HG02763 (cell line): ENCODE measurements around the gene EPS8.
A peak's percentile ranks its signal among the peaks of the same experiment; 100 is the strongest.
"Not testable (repeated sequence)": the region's sequence is repeated elsewhere in the genome, so short reads cannot be mapped to it uniquely, and the experiment has no call there.

Source experiments
- ATAC-seq: cut with Tn5 transposase; IDR thresholded peaks from one replicate; pipeline ENCODE4 v1.9.1; 2021; ENCODE audit warnings: mild to moderate bottlenecking, moderate library complexity; ENCODE audit not compliant: unreplicated experiment

Gene EPS8

GRCh38 chr12:15662303-15662980 is 126.7 kb downstream of the EPS8 start:
- ATAC-seq = no peak

DNA sequence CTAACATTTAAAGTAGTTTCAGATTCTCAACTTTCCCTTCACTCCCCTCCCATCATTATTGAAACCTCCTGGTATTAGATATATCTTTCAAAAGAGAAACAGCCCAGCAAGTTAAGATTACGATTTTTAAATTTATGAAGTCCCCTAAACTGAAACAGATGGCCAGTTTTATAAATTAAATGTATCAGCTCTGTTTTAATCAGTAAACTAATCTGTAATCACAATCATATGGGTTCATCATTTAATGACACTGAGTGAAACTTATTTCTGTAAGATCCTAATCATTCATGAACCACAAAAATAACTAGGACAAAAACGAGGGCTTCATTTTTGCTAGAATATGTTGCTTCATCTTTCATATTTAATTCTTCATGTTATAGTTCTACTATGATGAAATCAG is 137.8 kb downstream of the EPS8 start:
- no peak for ATAC-seq

GRCh38 chr12:15650399-15651128 is 138.6 kb downstream of the EPS8 start:
- ATAC-seq = no peak

DNA sequence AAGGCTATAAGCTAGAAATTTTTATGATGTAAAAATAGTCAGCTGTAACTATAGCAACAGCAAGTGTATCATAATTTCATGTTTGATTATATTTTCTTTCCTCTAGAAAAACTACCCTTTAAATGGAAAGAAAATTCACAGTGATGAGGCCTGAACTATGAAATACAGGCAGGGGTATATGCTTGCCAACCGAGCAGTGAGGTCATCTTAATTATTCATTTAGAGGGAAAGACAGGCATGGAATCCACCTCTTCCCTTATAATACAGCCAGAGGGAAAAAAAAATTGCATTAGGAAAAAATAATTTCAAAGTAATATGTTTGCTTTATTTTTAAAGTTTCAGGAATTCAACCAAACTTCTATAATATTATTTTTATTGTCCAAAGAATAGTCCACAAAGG is 139.8 kb downstream of the EPS8 start:
- ATAC-seq = no peak

- ATAC-seq = no peak
These were observed 140.6 kb downstream of the EPS8 start for GRCh38 chr12:15648558-15648957.

DNA sequence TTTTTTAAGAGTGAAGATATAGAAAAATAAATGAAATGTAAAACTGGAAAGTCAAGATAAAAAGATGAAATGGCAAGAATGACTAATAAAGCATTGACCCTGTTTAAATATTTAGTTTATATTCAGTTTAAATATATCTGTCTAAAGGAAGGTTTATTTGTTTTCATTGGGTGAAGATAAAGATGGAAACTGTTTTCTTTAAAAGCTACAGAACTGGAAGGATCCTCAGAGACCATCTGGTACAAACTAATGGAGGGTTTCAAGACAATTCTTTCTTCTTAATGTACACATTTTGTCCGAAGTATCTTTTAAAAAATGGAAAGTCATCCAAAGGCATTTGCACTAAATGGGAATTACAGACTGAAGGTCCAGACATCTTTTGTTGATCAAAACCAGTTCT is 142.6 kb downstream of the EPS8 start:
- no peak for ATAC-seq

- no peak for ATAC-seq
These were observed 144.5 kb downstream of the EPS8 start for GRCh38 chr12:15644700-15645099.

GRCh38 chr12:15638231-15638630 is 151.0 kb downstream of the EPS8 start:
- no peak for ATAC-seq

DNA sequence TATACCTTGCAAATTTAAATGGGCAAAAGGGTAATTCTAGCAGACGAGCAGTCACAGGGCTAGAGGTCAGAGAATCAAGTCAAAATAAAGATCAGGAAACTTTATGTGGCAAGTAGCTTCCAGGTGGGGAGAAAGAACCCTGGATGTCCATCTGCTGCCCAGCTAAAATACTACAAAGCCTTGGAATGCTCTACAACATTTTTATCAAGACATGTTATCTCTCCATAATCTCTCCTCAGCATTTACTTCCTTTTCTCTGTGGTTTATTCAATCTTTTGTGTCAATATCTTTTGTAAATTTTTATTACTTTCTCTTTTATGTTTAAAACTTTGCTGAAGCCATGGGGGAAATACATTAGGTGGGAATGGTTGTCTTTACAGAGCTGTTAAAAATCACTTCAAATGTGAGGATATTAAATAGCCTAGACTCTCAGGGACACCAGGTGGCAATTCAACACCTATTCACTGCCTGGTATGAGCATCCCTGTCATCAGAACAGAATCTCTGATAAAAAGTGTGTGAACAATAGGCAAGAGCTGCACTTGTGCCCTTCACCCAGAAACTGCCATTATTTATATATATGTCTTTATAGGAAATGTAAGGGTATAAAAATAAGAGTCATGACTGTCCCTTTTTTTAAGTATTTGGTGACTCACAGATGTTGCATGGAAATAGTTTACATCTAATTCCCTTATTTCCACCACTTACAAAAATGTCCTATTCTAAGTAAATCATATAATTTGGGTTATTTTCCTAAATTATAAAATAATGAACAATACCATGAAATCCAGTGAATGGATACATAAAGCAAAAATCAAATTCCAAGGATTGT is 152.9 kb downstream of the EPS8 start:
- ATAC-seq = no peak

DNA sequence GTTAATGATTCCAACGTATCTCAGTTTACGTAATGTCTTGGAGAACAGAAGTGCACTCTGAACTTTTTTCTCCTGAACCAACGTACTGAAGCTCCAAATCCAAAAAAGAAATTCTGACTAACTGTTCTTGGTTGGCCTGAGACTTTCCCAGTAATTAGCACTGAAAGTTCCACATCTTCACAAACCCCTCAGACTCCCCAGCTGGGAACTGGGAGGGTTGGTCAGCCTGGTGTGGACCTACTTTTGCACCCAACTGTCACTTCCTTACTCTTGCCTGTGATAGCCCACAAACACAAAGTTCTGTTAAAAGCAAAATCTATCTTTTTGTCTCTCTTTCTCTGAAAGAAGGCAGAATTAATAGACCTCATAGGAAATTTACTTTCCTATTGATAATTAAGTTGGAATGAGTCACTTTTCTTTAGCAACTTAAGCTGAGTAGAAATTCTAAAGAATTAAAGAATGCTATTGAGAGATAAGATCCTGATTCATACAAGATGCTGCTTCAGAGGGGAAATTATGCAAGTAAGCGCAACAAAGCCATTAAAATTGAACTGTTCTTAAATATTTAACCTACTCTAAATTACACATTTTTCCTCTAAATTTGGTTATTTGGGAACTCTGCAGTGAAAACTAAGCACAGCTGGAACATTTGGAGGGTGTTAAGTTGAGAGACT is 155.0 kb downstream of the EPS8 start:
- ATAC-seq = no peak

DNA sequence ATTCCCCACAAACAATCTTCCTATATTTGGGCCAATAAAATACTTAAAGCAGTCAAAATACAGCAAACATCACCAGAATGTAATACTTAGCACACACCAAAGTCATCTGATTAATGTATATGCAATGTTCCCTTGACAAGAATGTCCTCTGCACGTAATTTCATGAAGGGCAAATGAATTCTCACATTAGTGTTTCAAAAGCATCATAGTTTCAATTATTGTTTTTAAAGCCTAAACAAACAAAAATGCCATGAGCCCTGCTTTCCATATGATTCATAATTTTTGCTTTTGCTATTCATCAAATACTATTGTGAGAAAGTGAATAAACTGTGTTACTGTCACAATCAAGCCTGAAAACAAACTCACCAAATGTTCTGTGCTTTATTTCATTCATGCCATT is 156.0 kb downstream of the EPS8 start:
- ATAC-seq = no peak

DNA sequence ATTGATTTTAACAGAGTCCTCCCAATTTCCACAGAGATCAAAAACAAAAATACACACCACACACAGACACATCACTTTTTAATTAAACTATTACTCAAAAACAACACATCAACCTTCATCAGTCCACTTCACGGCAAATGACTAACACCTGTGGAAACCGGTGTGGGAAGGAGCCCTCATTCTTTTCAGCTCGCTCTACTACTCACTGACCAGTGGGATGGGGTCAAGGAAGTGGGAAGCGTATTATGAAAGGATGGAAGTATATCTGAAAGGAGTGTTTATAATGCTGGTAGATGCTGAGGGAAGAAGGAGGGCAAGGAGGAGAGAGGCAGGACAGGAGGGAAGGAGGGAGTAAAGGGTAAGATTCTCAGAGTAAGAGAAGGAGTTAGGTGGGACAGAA is 156.5 kb downstream of the EPS8 start:
- no peak for ATAC-seq

- ATAC-seq = no peak
These were observed 158.0 kb downstream of the EPS8 start for GRCh38 chr12:15631007-15631715.

- ATAC-seq = no peak
These were observed 159.4 kb downstream of the EPS8 start for GRCh38 chr12:15629761-15630160.

DNA sequence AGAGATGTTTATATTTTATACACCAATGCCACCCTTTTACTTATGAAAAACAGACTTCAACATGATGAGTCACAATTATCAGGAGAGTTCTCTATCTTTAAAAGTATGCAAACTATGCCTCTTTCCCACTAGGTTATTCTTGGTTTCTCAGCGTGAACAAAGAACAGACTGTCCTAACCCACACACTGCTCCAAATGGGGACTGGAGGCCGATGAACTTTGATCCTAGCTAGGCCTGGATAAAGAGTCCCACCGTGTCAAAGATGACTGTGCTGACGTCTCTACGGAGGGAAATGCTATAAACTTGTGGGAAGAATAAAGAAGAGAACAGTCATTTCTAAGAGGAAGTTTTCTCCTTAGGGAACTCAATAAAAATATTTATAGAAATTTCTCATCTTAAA is 160.1 kb downstream of the EPS8 start:
- ATAC-seq = peak; percentile 52

DNA sequence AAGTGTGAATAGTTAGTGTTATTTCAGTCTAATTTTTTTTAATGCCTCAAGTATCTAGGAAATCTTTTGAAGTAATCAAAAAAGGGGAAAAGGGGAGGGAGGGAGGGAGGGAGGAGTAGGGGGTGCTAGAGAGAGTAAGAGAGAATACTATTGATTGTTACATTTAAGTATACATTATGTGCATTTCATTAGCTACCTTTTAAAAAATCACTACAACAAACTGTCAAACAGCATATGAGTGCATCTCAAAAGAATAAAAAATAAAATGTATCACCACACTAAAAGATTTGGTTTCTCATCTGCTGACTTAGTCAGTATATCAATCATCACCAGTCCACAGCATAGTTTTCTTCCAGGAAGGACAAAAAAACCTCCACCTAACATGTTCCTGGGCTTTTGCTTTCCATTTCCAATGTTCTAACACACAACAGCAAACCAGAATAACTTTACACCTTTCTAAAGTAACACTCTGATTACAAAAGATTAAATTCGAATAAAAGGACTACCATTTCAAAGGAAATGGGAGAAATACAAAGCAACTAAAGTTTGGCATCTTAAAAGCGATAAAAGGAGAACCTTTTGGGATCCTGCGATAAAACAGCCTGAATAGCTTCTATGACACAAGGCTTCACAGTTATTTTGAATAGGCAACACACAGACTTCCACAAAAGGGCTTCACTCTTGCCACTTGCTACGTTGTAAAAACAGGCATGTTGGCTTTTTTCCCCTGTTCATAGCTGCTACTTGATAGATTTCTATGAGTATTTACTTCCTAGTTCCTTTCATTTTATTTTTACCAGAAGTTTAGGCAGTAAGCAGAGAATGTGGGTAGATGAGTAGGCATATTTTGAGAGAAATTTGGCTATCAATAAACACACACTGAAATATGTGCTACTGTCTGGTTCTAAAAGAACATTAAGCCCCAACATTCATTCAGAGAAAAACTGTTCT is 160.9 kb downstream of the EPS8 start:
- no peak for ATAC-seq

DNA sequence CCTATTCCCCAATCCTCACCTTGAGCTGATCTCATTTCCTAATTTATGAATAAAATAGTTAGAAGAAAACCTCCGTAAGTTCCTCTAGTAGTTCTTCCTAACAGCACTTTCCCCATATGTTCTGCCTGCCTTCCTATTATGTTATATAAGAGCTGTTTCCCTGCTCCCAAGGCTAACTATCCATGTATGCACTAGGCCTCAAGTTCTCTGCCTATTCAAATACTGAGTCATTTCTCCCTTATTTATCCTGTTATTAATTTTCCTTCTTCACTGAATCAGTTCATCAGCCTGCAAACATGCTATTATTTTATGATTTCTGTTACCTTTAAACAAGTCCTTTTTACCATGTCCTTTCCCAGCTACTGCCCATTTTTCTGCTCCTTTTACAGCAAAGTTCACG is 164.1 kb downstream of the EPS8 start:
- ATAC-seq = no peak

DNA sequence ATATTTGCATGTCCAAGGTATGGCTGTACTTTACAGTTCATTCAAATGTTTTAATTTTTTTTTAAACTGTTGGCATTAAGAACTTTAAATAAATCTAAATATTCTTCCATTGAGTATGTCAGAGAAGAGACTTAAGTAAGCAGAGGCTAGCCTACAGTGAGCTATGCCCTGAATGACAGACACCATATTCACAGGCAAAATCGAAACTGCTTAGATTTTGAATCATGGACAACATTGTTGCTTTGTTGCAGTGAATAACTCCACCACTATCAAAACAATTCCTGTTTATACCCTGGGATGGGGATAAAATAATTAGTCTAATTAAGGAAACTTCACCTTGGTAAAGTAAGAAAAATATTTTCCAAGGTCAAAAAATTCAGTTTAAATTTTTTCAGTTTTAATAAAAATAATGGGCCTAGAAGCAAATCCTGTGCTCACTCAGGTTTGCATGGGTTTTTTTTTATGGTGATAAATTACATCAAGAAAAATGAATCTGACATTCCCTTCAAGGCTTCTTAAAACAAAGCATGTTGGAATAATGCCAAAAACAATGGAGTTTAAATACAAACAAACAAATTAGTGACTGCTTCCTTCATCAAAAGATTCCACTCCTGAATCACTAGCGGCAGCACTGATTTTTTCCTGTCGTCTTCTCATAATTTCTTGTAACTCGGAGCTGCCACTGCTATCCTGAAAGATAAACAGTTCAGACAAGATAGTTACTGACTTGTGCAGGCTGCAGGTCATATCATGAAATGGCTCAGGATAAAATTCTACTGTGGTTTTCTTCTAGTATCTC is 168.2 kb downstream of the EPS8 start:
- no peak for ATAC-seq

GRCh38 chr12:15616495-15616894 is 172.7 kb downstream of the EPS8 start:
- ATAC-seq = not testable (repeated sequence)
